GM21423 (cell line): ENCODE measurements around the gene GLB1L3.
"Not testable (repeated sequence)": the region's sequence is repeated elsewhere in the genome, so short reads cannot be mapped to it uniquely, and the experiment has no call there.

Experiments used
- ATAC-seq: cut with Tn5 transposase; IDR thresholded peaks from one replicate; pipeline ENCODE4 v1.9.1; 2021; ENCODE audit warnings: mild to moderate bottlenecking, moderate library complexity; ENCODE audit not compliant: unreplicated experiment

The GLB1L3 gene

DNA sequence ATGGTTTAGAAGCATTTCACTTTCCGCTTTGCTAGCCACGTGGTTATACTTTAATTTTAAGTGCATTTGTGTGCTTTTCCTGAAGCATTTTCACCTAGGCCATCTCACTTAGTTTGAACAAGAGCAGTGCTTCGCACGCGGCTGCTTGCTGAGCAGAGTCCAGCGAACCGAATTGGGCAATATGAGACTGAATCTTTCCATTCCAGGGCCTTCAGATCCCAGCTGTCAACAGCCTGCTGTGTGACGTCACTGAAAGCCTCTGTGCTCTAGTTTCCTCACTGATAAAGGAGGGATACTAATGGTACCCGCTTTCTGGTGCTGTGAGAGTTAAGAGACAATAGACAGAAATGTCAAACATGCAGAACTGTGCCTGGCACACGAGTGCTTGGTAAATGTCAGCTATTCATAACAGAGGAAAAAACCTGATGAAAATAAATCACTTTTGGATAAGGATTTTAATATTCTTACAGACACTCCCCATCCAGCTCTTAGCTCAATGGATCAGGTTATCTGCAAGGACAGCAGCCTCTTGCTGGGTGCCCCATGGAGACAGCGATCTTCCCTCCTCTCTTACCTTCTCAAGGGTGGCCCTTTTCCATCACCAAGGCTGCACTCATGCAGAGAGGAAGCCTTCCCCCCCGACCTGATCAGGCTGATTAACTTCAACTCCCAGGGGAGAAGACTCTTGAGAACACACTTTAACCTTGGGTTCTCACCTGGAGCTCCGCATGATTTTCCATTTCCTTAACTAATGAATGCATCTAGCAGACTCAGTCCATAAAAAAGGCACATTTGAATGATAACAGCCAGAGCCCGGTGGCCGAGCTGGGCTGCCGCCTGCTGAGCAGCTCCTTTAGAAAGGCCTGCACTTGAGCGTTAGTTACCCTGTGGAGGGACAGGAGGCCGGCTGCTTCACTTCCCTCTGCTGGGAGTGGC, 3.5 kb upstream of the GLB1L3 start:
- no peak for ATAC-seq

DNA sequence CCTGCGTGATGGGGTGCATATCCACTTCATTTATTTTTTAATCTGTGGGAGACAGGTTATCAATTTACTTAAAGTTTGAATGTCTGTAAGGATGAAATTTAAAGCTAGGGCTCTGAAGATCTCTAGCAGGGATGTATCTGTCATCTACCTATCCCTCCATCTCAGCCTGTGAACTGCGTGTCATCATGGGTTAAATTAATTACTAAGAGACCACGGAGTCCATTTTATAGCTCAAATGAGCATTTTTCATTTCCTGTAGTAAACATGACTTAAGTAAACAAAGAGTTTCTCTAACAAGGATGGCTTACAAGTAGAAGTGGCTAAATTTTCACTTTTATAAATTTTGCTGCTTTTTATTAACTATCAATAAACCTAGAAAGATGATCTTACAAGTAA, 2.9 kb upstream of the GLB1L3 start:
- ATAC-seq: no peak

DNA sequence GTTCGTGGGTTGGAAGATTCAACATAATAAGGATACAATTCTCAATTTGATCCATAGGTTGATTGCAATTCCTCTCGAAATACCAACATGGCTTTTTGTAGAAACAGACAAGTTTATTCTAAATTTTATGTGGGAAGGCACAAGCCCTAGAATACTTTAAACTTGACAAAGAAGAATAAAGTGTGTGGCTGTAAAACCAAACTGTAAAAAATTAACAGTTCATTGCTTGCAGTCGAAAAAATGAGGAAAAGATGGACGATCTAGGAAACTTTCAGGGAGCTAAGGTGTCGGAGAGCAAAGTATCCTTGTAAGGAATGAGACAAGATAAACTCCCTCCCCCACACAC, 1.0 kb upstream of the GLB1L3 start:
- ATAC-seq: no peak

DNA sequence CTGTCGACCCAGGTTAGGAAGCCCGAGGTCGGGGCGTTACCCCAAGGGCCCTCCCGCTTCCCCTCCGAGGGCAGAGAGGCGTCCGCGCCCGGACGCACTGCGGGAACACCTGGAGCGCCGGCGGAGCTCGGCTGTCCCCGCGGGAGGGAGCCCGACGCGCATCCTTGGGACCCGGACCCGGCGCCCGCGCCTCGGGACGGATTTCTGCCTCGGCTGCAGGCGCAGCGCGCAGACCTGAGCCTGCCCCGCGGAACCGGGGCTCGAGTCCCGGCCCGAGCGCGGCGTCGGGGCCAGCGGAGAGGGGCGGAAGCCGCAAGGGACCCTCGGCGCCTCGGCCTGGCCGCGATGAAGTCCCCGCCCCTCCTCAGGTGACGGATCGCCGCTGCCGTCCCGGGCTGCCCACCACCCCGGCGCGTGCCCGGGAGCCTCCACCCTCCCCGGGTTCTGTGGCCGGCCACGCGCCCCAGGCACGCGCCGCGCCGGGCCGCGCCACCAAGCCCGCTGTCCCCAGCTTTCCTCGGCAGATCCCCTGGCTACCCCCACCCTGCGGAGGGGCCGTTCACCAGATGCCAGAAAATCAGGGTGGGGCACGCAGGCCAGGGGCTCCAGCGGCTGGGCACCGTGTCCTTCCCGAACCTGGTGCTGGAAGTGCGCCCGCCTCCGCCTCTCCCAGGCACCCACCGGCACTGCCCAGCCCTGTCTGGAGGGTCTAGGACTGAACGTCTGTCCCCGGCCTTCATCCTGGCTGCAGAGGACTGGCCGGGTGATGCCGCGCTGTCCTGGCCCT, 410 bp downstream of the GLB1L3 start:
- peak; percentile 25 for ATAC-seq

DNA sequence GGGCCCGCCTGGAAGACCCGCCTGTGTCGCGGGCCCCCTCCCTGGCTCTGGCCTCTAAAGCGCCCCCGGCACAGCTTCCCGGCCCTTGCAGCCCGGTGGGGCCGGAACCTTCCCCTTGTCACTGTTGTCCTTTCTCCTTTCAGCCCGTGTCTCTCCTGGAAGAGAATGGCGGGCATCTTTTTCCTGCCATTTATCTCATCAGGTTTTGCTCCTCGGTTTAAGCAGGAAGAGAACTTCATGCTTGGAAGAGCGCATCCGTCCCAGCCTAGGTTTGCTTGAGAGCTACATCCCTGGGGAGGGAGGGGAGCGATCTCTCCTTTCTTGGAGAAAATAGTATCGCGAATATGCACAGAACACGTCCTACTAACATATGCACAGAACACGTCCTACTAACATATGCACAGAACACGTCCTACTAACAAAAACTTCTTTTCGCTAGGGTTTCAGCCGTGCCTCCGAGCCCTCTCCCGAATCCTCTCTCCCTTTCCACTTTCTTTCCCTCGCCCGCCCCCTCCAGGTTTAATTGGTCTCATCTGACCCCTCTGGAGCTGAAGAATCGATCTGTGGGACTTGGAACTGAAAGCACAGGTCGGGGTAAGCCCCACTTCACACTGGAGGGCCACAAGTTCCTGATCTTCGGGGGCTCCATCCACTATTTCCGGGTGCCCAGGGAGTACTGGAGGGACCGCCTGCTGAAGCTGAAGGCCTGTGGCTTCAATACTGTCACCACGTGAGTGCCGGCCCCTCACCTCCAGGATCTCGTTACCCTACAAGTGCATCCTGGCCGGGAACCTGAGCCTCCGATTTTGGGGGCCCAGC, 1.2 kb downstream of the GLB1L3 start:
- no peak for ATAC-seq

DNA sequence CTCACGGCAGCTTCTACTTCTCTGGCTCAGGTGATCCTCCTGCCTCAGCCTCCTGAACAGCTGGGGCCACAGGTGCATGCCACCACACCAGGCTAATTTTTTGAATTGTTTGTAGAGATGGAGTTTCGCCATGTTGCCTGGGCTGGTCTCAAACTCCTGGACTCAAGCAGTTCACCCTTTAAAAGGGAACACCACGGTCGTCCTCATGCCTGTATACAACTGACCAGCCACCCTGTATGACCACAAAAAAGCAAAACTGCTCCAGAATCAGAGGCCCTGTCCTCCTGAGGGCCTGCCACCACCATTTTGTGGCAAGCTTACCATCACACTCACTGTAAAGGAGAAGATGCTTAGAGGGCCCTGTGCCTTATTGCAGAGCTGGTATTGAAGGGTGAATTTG, 2.2 kb downstream of the GLB1L3 start:
- ATAC-seq: no peak

DNA sequence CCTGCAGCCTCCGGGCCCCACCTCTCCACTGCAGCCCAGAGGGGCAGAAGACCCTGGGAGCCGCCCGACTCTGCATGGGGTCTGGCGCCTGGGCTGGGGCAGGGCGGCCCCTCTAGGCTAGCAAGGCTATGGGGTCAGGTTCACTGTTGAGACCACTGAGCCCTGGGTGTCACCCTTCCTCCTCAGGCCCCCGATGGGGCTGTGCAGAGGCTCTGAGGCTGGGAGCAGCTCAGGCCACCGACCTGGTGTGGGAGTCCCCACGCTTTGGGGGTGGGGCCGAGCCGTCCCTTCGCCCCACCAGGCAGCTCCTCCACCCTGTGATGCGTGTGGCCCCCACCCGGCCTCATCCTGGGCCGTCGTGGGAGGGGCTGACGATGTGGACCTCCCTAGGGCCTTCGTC, 5.5 kb downstream of the GLB1L3 start:
- ATAC-seq: not testable (repeated sequence)

DNA sequence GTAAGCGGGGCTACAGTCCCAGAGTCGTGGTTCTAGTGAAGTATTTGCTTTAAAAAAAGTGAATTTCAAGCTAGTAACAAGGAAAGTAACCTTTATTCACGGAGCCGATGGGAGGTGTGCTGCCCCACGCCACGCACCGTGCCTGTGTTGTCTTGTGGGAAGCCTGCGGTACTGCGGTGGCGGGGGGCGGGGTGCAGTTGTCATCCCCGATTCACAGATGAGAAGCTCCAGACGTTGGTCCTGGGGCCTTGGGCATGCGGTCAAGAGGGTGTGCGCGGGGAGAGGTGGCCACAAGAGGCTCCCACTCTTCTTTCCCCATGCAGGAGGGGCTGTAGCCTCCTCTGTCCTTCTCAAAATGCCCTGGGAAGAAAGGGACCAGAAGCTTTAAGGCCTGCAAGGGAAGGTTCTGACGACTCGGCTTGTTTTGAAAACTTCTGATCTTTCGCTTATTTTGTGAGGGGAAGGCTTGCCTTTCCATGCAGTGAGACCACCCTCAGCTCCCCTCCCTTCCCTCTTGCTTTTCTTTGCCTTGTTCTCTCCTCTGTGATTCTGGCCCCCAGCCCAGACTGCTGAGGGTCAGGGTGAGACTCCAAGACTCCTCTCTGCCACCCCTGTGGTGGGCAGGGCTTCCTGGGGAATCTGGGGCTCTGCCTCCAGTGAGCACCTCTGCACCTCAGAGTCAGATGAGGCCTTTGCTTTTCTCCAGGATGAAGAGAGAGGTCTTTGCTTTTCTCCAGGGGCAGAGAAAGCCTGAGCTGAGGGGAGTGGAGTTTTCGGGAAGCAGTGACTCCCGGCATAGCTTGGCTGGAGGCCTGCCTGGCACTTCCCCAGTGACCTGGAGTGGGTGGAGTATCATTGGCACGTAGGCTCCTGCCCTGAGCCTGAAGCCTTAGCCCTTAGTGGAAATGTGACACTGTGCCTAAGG, 6.2 kb downstream of the GLB1L3 start:
- ATAC-seq: no peak

DNA sequence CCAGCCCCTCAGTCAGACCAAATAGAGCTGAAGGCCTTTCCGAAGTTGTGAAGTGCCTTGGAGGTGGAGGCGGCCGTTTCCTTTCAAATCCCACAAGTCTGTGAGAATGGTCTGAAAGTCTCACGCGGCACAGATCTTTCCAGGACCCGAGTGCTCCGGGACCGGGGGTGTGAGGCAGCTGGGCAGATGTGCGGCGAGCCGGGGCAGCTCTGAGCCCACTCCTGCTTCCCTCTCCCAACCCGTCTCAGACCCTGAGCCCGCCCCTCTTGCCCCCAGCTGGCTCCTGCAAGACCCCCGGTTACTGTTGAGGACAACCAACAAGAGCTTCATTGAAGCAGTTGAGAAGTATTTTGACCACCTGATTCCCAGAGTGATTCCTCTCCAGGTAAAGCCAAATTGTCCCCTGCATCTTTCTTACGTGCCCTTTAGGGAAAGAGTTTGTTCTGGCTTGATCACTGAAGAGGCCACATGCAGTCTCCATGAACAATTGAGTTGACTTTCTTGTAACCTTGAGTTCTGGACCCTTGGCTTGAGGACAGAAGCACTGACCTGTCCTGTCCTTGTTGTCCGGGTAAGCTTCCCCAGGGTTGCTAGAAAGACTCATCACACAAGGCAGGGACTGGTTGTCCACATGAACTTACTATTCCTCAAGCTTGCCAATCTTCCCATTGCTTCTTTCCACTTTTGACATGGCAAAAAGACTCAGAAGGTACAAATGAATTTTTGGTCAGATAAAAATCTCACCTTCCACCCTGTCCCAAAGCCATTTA, 7.5 kb downstream of the GLB1L3 start:
- ATAC-seq: no peak

DNA sequence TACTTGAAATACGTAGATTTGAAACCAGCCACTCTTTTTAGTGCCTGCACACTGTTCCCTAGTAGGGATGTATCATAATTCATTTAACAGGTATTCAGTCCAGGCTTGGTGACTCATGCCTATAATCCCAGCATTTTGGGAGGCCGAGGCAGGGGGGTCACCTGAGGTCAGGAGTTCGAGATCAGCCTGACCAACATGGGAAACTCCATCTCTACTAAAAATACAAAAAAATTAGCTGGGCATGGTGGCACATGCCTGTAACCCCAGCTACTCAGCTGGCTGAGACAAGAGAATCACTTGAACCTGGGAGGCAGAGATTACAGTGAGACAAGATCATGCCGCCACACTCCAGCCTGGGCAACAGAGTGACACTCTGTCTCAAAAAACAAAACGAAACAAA, 8.2 kb downstream of the GLB1L3 start:
- ATAC-seq: not testable (repeated sequence)

DNA sequence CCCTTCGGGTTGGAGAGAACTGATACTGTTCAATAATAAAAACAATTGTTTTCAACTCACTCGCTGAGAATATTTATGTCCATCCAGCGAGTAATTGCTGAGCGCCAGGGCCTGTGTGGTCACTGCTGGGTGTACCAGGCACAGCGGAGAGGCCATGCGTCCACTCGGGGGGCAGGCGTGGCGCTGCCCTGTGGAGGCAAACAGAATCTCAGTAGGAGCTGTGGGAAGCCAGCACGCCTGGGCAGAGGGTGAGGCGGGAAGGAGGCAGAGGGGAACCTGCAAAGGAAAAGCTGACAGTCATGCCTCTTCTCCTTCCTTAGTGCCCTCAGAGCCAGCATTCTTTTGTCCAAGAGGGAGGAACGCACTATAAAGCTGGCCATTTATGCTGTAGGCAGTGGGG, 11.4 kb downstream of the GLB1L3 start:
- ATAC-seq: no peak

DNA sequence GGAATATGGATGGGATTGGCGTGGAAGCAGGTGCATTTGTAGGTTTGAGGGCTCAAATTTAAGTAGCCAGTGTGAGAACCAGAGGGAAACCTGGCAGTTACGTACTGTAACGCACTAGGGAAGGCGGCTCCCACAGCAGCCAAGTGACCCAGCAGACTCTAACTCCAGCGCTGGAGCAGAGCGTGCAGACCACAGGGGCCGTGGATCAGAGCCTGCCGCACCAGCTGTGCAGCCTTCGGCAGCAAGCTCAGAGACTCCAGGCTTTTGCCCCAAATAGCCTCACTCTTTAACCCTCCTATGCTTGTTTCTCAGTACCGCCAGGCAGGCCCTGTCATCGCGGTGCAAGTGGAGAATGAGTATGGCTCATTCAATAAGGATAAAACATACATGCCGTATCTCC, 12.3 kb downstream of the GLB1L3 start:
- no peak for ATAC-seq

DNA sequence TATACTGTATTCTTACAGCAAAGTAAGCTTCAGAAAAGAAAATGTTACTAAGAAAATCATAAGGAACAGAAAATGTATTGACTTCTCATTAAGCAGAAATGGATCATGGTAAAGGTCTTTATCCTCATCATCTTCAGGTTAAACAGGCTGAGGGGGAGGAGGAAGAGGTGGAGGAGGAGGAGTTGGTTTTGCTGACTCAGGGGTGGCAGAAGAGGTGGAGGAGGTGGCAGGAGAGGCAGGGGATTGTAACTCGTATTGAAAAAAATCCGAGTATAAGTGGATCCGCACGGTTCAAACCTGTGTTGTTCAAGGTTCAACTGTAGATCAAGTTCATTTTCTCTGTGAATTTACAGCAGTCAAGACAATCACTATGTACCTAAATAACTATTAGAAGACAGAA, 13.0 kb downstream of the GLB1L3 start:
- ATAC-seq: no peak

DNA sequence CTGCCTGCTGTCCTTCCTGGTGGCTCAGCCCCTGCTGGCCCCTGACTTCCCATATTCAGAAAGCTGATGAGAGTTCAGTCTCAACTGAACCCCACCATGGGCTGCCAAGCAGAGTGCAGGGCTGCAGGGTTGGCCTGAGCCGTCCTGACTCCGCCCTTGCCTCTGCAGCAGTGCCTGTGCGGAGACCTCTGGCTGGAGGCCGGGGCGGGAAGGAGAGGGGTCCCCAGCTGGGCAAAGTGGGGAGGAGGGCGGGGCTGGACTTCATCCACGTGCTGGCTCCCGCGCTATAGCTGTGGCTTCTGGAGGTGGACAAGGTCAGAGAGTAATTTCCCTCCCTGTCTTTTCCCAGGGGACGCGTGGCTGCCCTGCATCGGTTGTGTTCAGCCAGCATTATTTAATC, 13.6 kb downstream of the GLB1L3 start:
- ATAC-seq: no peak

DNA sequence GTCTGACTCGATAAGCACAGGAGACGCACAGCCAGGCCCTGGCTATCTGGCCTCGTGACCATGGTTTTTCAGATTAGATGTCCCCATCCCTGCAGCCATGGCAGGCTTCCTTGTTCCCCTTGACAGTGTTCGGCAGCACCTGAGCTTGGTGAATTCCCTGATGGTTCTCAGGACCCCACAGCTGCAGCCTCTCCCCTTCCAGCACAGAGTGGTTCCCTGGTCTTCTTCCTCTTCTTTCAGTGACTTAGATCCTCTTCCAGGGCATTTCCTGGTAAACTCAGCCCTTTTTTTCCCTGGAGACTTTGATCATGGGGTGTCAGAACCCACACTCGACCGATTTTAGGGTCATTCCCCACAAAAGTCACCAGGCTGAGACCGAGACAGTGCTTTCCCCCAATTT, 14.5 kb downstream of the GLB1L3 start:
- no peak for ATAC-seq

DNA sequence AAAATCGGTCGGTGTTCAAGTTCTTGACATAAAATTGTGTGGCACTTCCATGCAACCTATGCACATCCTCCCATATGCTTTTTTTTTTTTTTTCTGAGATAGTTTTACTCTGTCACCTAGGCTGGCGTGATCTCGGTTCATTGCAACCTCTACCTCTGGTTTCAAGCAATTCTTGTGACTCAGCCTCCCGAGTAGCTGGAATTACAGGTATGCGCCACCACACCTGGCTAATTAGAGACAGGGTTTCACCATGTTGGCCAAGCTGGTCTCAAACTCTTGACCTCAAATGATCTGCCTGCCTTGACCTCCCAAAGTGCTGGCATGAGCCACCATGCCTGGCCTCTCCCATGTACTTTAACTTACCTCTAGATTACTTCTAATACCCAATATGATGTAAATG, 15.0 kb downstream of the GLB1L3 start:
- no peak for ATAC-seq

DNA sequence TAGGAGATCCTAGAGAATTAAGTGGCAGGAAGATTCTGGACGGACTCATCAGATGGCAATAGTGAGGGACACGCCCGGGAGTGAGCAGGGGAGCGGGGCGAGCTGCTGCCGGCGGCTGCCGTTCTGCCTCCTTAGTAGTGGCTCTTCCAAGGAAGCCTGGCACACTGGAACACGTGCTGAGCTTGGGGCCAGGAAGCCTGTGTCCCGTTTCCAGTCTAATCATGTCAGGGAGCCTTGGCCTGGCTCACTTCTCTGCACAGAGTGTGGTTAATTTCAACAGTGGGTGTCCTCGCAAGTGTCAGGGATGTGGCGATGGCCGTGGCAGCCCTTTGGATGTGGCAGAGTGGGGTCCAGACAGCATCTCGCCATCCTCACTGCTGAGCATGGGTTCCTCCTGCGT, 16.5 kb downstream of the GLB1L3 start:
- ATAC-seq: no peak

DNA sequence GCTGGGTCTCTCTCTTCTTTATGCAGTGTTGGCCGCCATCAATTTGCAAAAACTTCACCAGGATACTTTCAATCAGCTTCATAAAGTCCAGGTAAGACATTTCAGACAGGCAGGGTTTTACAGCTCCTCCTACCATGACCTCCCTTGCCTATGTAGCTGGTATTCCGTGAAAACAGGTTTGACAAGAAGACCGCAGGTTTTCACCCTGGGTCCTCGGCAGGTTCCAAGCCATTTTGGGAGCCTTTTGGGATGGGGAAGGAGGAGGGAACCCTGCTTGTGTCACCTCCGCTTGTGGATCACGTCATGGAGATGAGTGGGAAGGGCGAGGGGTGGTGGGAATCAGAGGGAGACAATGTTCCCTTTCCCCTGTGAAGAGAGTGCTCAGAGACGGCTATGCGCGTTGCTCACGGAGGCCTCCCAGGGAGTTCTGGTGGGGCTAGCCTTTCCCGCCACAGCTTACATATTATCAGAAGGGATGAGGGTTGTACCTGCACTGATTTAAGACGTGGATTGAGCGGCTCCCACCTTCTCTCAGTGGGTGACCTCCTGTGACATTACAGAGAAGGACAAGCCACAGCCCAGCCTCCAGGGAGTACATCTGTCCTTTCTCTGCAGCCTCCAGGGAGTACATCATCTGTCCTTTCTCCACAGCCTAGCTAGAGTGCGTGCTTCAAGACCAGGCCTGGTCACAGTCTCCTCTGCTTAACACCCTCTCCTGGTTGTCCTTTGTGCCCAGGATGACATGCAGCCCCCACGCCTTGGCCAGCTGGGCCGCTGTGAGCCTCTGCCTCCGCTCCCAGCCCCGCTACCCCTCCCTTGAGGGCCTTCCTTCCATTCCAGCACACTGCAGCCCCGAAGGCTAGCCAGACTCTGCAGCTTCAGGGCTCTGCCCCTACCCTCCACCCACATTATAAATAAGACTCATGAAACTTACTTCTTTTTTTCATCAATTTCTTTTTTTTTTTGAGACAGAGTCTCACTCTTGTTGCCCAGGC, 17.2 kb downstream of the GLB1L3 start:
- no peak for ATAC-seq
